Mesothelial cell of epicardium (in vitro differentiated cells): ENCODE data around the gene CHSY3. TPM values are rescaled to one million over a fixed set of nuclear protein-coding genes. Genes with fewer than 3 reads are reported as not detected.

Experiments
- DNase-seq, 2 experiments: peaks; one replicate each; pipeline ENCODE4 v3.0.0; 2021; ENCODE audit warnings: low spot score in 2 of 2; ENCODE audit not compliant: unreplicated experiment in 2 of 2
- H3K27ac Mint-ChIP-seq: 2 replicates; pipeline ENCODE4 v1.8.0; 2021; ENCODE audit warnings: mixed read lengths
- H3K27me3 Mint-ChIP-seq: 2 replicates; pipeline ENCODE4 v1.8.0; 2021; ENCODE audit warnings: low read depth, mixed read lengths
- H3K36me3 Mint-ChIP-seq: 2 replicates; pipeline ENCODE4 v1.8.0; 2021; ENCODE audit warnings: mixed read lengths
- H3K4me1 Mint-ChIP-seq: 2 replicates; pipeline ENCODE4 v1.8.0; 2021; ENCODE audit warnings: mixed read lengths
- H3K4me3 Mint-ChIP-seq: 2 replicates; pipeline ENCODE4 v1.8.0; 2021; ENCODE audit warnings: mild to moderate bottlenecking, moderate library complexity, mixed read lengths
- H3K9me3 Mint-ChIP-seq: 2 replicates; pipeline ENCODE4 v1.8.0; 2021; ENCODE audit warnings: mixed read lengths
- CTCF ChIP-seq: fragments of 200-600 bp; sonication (generic); IDR thresholded peaks from one replicate; pipeline ENCODE4 v1.5.0; 2021; ENCODE audit warnings: antibody characterized with exemption; ENCODE audit not compliant: unreplicated experiment
- total RNA-seq: library from RNA; stranded (reverse); gene quantifications from 3 replicates; pipeline ENCODE4 v1.2.1, GENCODE V29; 2021

Gene CHSY3
- total RNA-seq, 1 donor from 2014 or later = 4.8 TPM

GRCh38 chr5:129958581-129958980, 54.3 kb downstream of the CHSY3 start:
- Mint-ChIP-seq H3K27me3 (no peaks in the 10 kb centered on the region), H3K9me3 (peaks cover 28% of the 10 kb centered on the region), H3K27ac (no peak overlapping the region), H3K4me3 (no peak overlapping the region), H3K36me3 (no peaks in the 10 kb centered on the region), H3K4me1 (no peaks in the 10 kb centered on the region)
- DNase-seq = no peak
- TF ChIP-seq CTCF = no peak

- Mint-ChIP-seq H3K27ac (no peak overlapping the region), H3K4me1 (no peaks in the 10 kb centered on the region), H3K4me3 (no peak overlapping the region), H3K9me3 (peaks cover 9% of the 10 kb centered on the region), H3K27me3 (no peaks in the 10 kb centered on the region), H3K36me3 (no peaks in the 10 kb centered on the region)
- no peak for TF ChIP-seq CTCF
- no peak for DNase-seq
Measured at GRCh38 chr5:129960831-129961230, 56.6 kb downstream of the CHSY3 start.

GRCh38 chr5:129962506-129962905, 58.2 kb downstream of the CHSY3 start:
- H3K27ac Mint-ChIP-seq = no peak overlapping the region
- no peak for DNase-seq
- H3K9me3 Mint-ChIP-seq = no peaks in the 10 kb centered on the region
- no peaks in the 10 kb centered on the region for H3K36me3 Mint-ChIP-seq
- H3K27me3 Mint-ChIP-seq = no peaks in the 10 kb centered on the region
- TF ChIP-seq CTCF = no peak
- H3K4me3 Mint-ChIP-seq = no peak overlapping the region
- H3K4me1 Mint-ChIP-seq = no peaks in the 10 kb centered on the region

GRCh38 chr5:129963359-129963758, 59.1 kb downstream of the CHSY3 start:
- H3K4me3 Mint-ChIP-seq = no peak overlapping the region
- no peaks in the 10 kb centered on the region for H3K4me1 Mint-ChIP-seq
- no peak overlapping the region for H3K27ac Mint-ChIP-seq

GRCh38 chr5:129966071-129966470, 61.8 kb downstream of the CHSY3 start:
- Mint-ChIP-seq H3K27me3 (no peaks in the 10 kb centered on the region), H3K36me3 (no peaks in the 10 kb centered on the region), H3K27ac (no peak overlapping the region), H3K4me3 (no peak overlapping the region), H3K9me3 (no peaks in the 10 kb centered on the region), H3K4me1 (no peaks in the 10 kb centered on the region)
- no peak for TF ChIP-seq CTCF
- DNase-seq = no peak

More at GRCh38 chr5:129963359-129963758, 59.1 kb downstream of the CHSY3 start:
- no peak for DNase-seq
- Mint-ChIP-seq H3K27me3 (no peaks in the 10 kb centered on the region), H3K36me3 (no peaks in the 10 kb centered on the region), H3K9me3 (no peaks in the 10 kb centered on the region)
- TF ChIP-seq CTCF = no peak

- H3K27me3 Mint-ChIP-seq = no peaks in the 10 kb centered on the region
- H3K4me1 Mint-ChIP-seq = peaks cover 2% of the 10 kb centered on the region
- no peaks in the 10 kb centered on the region for H3K9me3 Mint-ChIP-seq
- H3K27ac Mint-ChIP-seq = no peak overlapping the region
- H3K36me3 Mint-ChIP-seq = no peaks in the 10 kb centered on the region
- no peak for DNase-seq
- no peak overlapping the region for H3K4me3 Mint-ChIP-seq
- TF ChIP-seq CTCF = no peak
Measured at GRCh38 chr5:129971714-129972113, 67.4 kb downstream of the CHSY3 start.
